Measurements from ENCODE around the gene RPP40.

The RPP40 gene

GRCh38 chr6:4969609-4970285, 34.1 kb downstream of the RPP40 start:
- no peak for DNase-seq (ENCODE audit: low spot score)

GRCh38 chr6:4967301-4968030, 36.4 kb downstream of the RPP40 start:
- DNase-seq (ENCODE audit: low spot score) = no peak

GRCh38 chr6:4965562-4966389, 38.1 kb downstream of the RPP40 start:
- DNase-seq (ENCODE audit: low spot score) = no peak

- no peak for DNase-seq (ENCODE audit: low spot score)
These were observed 38.9 kb downstream of the RPP40 start for GRCh38 chr6:4964675-4965561.

- DNase-seq (ENCODE audit: low spot score) = no peak
These were observed 40.9 kb downstream of the RPP40 start for GRCh38 chr6:4962905-4963304.

GRCh38 chr6:4961322-4962168, 42.3 kb downstream of the RPP40 start:
- DNase-seq (ENCODE audit: low spot score) = no peak

GRCh38 chr6:4958624-4959023, 45.2 kb downstream of the RPP40 start:
- DNase-seq (ENCODE audit: low spot score) = no peak

GRCh38 chr6:4957521-4958231, 46.2 kb downstream of the RPP40 start:
- no peak for DNase-seq (ENCODE audit: low spot score)

GRCh38 chr6:4956625-4957024, 47.2 kb downstream of the RPP40 start:
- DNase-seq (ENCODE audit: low spot score) = no peak

GRCh38 chr6:4953440-4953839, 50.4 kb downstream of the RPP40 start:
- DNase-seq (ENCODE audit: low spot score) = no peak

- DNase-seq (ENCODE audit: low spot score) = no peak
These were observed 52.9 kb downstream of the RPP40 start for GRCh38 chr6:4950836-4951533.

- DNase-seq (ENCODE audit: low spot score) = no peak
These were observed 53.8 kb downstream of the RPP40 start for GRCh38 chr6:4950076-4950475.

- no peak for DNase-seq (ENCODE audit: low spot score)
These were observed 54.9 kb downstream of the RPP40 start for GRCh38 chr6:4948781-4949450.

GRCh38 chr6:4947716-4948115, 56.1 kb downstream of the RPP40 start:
- DNase-seq (ENCODE audit: low spot score) = no peak

GRCh38 chr6:4946521-4946920, 57.3 kb downstream of the RPP40 start:
- DNase-seq (ENCODE audit: low spot score) = no peak

All from SW480 (cell line).